Smooth muscle cell of the umbilical artery (primary cell): ENCODE results near the gene FCGR3B. TPM values are rescaled to one million over a fixed set of nuclear protein-coding genes. Genes with fewer than 3 reads are reported as not detected.

Experiments
- total RNA-seq: library from RNA; depleted of rRNA; stranded (reverse); fragments of >200 nt; gene quantifications from 2 replicates; pipeline ENCODE4 v1.2.3, GENCODE V29; 2014

The FCGR3B gene
- not detected in 2 replicates for total RNA-seq

DNA sequence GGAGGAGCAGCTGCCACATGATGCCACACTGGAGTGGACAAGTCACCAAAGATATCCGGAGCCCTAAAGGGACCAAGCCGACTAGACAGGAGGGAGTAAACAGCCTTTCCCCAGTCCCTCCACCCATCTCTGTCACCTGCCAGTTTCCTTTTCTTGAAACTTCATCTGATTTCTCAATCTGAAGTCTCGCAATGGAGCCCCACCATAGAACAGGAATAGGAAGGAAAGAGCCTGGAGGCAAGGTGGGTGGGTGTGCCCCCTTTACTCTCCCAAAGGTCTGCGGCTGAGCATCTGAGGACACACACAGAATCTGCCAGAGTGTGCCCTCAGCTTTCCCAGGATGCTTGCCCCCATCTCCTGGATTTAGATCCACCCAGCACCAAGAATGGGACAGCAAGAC, at the start of gene FCGR3B:
TSS of gene FCGR3B (minus strand) at position 101 of the 400 bp plus-strand sequence. CDS start at position 19, 82 bp downstream.

DNA sequence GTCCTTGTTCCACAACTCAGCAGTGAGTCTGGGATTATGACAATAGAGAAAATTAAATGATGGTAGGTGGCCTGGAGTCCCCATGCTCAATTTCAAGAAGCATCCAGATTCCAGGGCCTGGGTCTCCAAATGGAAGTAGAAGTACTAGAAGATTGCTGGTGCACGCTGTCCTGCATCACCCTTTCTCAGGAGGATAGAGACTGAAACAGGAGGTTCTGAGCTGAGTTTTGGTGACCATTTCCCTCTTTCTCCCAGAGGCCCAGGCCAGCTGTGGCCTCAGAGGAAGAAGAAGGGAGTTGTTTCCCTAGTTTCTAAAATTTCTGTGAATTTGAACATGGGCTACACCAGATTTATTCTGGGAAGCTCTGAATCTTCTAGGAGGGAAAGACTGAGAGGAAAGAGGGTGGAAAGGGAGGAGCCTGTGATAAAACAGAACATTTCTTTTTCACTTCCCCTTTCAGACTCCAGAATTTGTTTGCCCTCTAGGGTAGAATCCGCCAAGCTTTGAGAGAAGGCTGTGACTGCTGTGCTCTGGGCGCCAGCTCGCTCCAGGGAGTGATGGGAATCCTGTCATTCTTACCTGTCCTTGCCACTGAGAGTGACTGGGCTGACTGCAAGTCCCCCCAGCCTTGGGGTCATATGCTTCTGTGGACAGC, 31.8 kb upstream of the FCGR3B start, which contains the start of gene FCGR2B:
TSS of gene FCGR2B (plus strand) at position 460 of the 656 bp plus-strand sequence. CDS start at position 559, 99 bp downstream.

Other genes starting within 250 kb of the FCGR3B start
- gene FCGR2A, start 125.7 kb downstream of the FCGR3B start, total RNA-seq: 0.14 TPM in 1 of 2 replicates, not detected in the other
- gene HSPA6, start 106.6 kb downstream of the FCGR3B start, total RNA-seq: 0.30 and 1.1 TPM in 2 replicates
- gene FCGR3A, start 81.4 kb downstream of the FCGR3B start, total RNA-seq: not detected in 2 replicates
- gene FCGR2B, start 32.0 kb upstream of the FCGR3B start, total RNA-seq: not detected in 2 replicates
- 0.59 and 0.83 TPM in 2 replicates for gene FCRLA, start 76.1 kb upstream of the FCGR3B start, total RNA-seq
- 0.89 and 3.7 TPM in 2 replicates for gene FCRLB, start 90.4 kb upstream of the FCGR3B start, total RNA-seq
- 33.6 and 37.0 TPM in 2 replicates for gene DUSP12, start 118.6 kb upstream of the FCGR3B start, total RNA-seq
- 27.6 and 29.9 TPM in 2 replicates for gene ATF6, start 135.1 kb upstream of the FCGR3B start, total RNA-seq